Measurements from ENCODE around the gene ATF4.
"Not testable (repeated sequence)": the region's sequence is repeated elsewhere in the genome, so short reads cannot be mapped to it uniquely, and the experiment has no call there.

Gene ATF4

DNA sequence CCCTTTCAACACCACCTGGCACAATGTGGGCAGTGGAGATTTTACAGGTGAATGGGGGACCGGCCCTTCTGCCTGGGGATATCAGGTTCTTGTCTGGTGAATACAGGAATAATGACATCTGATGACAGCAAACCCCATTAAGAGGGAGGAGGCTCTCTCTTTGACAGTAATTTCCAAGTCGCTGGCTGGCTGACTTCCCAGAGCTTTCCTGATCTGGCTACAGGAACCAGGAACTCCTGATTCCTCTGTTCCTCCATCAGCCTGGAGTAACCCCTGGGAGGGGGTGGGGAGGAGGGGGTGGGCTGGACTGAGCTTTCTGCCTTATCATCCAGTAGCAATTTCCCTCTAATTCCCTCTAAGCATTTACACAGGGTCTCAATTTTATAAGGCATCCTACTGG is 22.0 kb upstream of the ATF4 start:
- no peak overlapping the region for H3K9ac ChIP-seq (ENCODE audit: low read depth in 1 of 2, low read length in 2 of 2)
- no peaks in the 10 kb centered on the region for H3K27me3 ChIP-seq (ENCODE audit: control insufficient read depth in 2 of 2, insufficient read depth in 2 of 2, low read length in 2 of 2)
- peaks cover 11 to 16% of the 10 kb centered on the region in 2 donors for H3K4me1 ChIP-seq (ENCODE audit: control insufficient read depth in 2 of 2, insufficient read depth in 2 of 2, low read length in 2 of 2)
- H3K36me3 ChIP-seq (ENCODE audit: control insufficient read depth in 2 of 2, insufficient read depth in 2 of 2, low read length in 2 of 2) = no peaks in the 10 kb centered on the region
- H3K4me3 ChIP-seq (ENCODE audit: low read length in 2 of 2) = no peak overlapping the region
- no peak overlapping the region for H3K27ac ChIP-seq (ENCODE audit: low read depth in 2 of 2, low read length in 2 of 2)
- no peaks in the 10 kb centered on the region for H3K9me3 ChIP-seq (ENCODE audit: control insufficient read depth in 2 of 2, low read length in 2 of 2)

DNA sequence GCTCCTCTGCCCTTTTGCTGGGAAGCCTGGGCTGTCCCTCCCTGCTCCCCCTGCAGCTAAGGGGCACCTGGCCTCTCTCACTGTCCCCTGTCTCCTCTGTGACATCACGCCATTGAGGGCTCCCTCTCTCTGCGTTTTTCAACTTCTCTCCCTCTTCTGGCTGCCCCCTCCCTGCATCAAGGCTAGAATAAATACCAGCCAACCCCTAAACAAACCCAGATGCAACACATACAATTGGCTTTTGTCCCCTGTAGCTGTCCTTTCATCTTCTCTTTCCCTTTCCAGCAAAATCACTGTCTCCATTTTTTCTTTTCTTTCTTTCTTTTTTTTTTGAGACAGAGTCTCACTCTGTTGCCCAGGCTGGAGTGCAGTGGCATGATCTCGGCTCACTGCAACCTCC is 21.6 kb upstream of the ATF4 start:
- Histone ChIP-seq H3K9ac (ENCODE audit: low read depth in 1 of 2, low read length in 2 of 2) (no peak overlapping the region), H3K4me1 (ENCODE audit: control insufficient read depth in 2 of 2, insufficient read depth in 2 of 2, low read length in 2 of 2) (peaks cover 15 to 20% of the 10 kb centered on the region in 2 donors), H3K36me3 (ENCODE audit: control insufficient read depth in 2 of 2, insufficient read depth in 2 of 2, low read length in 2 of 2) (no peaks in the 10 kb centered on the region), H3K9me3 (ENCODE audit: control insufficient read depth in 2 of 2, low read length in 2 of 2) (no peaks in the 10 kb centered on the region), H3K4me3 (ENCODE audit: low read length in 2 of 2) (no peak overlapping the region), H3K27ac (ENCODE audit: low read depth in 2 of 2, low read length in 2 of 2) (no peak overlapping the region), H3K27me3 (ENCODE audit: control insufficient read depth in 2 of 2, insufficient read depth in 2 of 2, low read length in 2 of 2) (no peaks in the 10 kb centered on the region)

DNA sequence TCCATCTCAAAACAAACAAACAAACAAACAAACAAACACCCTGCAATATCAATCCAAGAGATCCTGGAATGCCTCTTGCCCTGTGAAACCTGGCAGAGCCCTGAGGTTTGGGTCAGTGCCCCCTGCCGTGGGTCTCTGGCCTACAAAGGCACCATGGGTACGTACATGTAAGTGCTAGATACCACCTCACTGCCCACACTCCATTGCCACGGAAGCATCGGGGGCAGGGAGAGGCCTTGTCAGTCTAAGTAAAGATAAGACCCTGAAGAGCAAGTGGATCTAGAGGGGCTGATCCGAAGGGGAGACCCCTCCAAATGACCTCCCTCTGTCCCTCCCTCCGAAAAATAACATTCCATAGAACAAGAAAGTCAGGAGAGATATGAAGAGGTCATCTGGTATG is 20.3 kb upstream of the ATF4 start:
- Histone ChIP-seq H3K4me1 (ENCODE audit: control insufficient read depth in 2 of 2, insufficient read depth in 2 of 2, low read length in 2 of 2) (peaks cover 16 to 20% of the 10 kb centered on the region in 2 donors), H3K36me3 (ENCODE audit: control insufficient read depth in 2 of 2, insufficient read depth in 2 of 2, low read length in 2 of 2) (peaks cover 9 to 11% of the 10 kb centered on the region in 2 donors), H3K9me3 (ENCODE audit: control insufficient read depth in 2 of 2, low read length in 2 of 2) (no peaks in the 10 kb centered on the region), H3K27ac (ENCODE audit: low read depth in 2 of 2, low read length in 2 of 2) (no peak overlapping the region), H3K27me3 (ENCODE audit: control insufficient read depth in 2 of 2, insufficient read depth in 2 of 2, low read length in 2 of 2) (no peaks in the 10 kb centered on the region), H3K4me3 (ENCODE audit: low read length in 2 of 2) (no peak overlapping the region), H3K9ac (ENCODE audit: low read depth in 1 of 2, low read length in 2 of 2) (no peak overlapping the region)

DNA sequence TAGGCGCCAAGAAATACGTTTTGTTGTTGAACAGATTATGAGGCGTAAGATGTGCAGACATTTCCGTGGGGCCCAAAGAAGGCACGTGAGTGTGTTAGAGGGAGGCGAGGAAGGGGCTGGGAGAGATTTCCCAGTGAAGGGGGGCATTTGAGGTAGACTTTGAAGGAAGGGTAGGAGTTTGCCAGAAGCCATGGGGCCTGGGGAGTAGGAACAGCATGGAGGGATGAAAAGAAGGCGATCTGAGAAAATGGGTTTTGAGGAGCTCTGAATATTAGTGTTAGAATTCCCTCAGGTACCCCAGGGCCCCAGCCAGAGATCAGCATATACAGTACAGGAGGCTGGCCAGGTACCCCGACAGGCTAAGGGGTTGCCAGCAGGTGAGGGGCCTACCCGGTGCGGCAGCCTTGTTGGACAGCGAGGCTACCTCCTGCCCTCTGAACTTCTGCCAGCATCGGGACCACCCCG is 18.7 kb upstream of the ATF4 start:
- Histone ChIP-seq H3K36me3 (ENCODE audit: control insufficient read depth in 2 of 2, insufficient read depth in 2 of 2, low read length in 2 of 2) (peaks cover 25 to 26% of the 10 kb centered on the region in 2 donors), H3K27ac (ENCODE audit: low read depth in 2 of 2, low read length in 2 of 2) (peak overlapping the region; percentile 72 to 76), H3K4me1 (ENCODE audit: control insufficient read depth in 2 of 2, insufficient read depth in 2 of 2, low read length in 2 of 2) (peaks cover 16 to 18% of the 10 kb centered on the region in 2 donors), H3K4me3 (ENCODE audit: low read length in 2 of 2) (peak overlapping the region; percentile 87 to 90), H3K9ac (ENCODE audit: low read depth in 1 of 2, low read length in 2 of 2) (peak overlapping the region; percentile 68 to 77), H3K9me3 (ENCODE audit: control insufficient read depth in 2 of 2, low read length in 2 of 2) (no peaks in the 10 kb centered on the region), H3K27me3 (ENCODE audit: control insufficient read depth in 2 of 2, insufficient read depth in 2 of 2, low read length in 2 of 2) (no peaks in the 10 kb centered on the region)

DNA sequence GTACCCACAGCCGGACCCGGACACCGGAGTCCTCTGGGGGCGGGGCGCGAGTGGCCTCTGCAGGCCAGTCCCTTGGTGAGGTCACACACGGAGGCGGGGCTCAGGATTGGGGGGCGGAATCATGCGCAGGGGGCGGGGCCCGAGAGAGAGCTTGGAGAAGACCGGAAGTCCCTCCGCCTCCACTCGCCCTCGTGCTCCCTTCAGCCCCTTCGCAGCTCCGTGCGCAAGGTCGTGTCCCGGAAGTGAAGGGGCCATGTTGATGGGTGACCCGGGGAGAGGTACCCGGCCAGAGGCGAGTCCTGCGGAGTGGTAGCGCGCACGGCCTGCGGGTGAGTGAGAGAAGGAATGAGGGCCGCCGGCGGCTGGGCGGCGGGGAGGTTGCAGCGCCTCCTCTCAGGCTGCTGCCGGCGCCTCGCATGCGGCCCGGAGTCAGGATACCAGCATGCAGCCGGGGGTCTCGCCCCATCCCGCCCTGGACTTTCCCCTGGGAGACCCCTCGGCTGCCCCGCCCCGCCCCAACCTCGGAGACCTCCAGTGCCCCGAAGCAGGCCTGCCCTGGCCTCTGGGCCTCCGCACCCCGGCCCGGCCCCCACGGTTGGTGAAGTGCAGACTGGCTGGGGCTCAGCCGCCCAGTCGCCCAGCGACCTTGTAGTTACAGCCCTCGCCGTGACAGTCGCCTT is 18.1 kb upstream of the ATF4 start, which contains the start of gene MIEF1:
MIEF1 (plus strand) TSS at position 182 of the 680 bp plus-strand sequence. CDS start 9,005 bp downstream, outside the sequence.
- H3K36me3 ChIP-seq (ENCODE audit: control insufficient read depth in 2 of 2, insufficient read depth in 2 of 2, low read length in 2 of 2) = peaks cover 29 to 30% of the 10 kb centered on the region in 2 donors

DNA sequence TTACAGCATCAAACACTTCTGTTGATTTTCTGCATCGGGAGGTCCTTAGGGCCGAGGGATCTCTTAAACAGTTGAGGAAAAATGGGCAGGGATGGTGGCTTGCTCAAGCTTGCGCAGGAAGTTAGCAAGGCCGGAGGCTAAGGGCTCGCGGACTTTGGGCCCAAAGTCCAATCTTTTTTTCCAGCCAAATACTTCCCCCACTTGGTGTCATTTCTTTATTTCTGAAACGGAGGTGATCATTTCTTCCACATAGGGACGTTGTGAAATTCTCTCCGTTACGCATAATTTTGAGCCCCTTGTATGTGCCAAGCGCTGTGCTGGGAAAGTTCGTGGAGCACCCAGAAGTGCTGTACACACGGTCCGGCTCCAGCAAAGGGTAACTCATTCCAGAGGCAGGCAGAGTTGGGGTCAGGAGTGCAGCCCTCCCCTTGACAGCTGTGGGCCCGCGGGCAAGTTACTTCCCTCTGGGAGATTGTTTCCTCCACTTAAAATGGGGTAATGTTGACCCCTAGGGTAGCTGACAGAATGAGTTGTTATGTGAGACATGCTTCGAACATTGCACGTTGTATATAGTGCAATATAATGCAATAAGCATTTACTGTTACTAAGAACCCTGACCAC is 17.5 kb upstream of the ATF4 start:
- Histone ChIP-seq H3K27me3 (ENCODE audit: control insufficient read depth in 2 of 2, insufficient read depth in 2 of 2, low read length in 2 of 2) (no peaks in the 10 kb centered on the region), H3K27ac (ENCODE audit: low read depth in 2 of 2, low read length in 2 of 2) (peak overlapping the region; percentile 67 to 77), H3K4me3 (ENCODE audit: low read length in 2 of 2) (peak overlapping the region; percentile 87 to 90), H3K36me3 (ENCODE audit: control insufficient read depth in 2 of 2, insufficient read depth in 2 of 2, low read length in 2 of 2) (peaks cover 29 to 34% of the 10 kb centered on the region in 2 donors), H3K4me1 (ENCODE audit: control insufficient read depth in 2 of 2, insufficient read depth in 2 of 2, low read length in 2 of 2) (peaks cover 16 to 18% of the 10 kb centered on the region in 2 donors), H3K9me3 (ENCODE audit: control insufficient read depth in 2 of 2, low read length in 2 of 2) (no peaks in the 10 kb centered on the region), H3K9ac (ENCODE audit: low read depth in 1 of 2, low read length in 2 of 2) (peak overlapping the region; percentile 77 to 80)

More for the DNA sequence above, 18.1 kb upstream of the ATF4 start, which contains the start of gene MIEF1:
- Histone ChIP-seq H3K9ac (ENCODE audit: low read depth in 1 of 2, low read length in 2 of 2) (peak within 1 kb of the TSS; percentile 77 to 80), H3K4me3 (ENCODE audit: low read length in 2 of 2) (peak within 1 kb of the TSS; percentile 87 to 90), H3K27me3 (ENCODE audit: control insufficient read depth in 2 of 2, insufficient read depth in 2 of 2, low read length in 2 of 2) (no peaks in the 10 kb centered on the region), H3K9me3 (ENCODE audit: control insufficient read depth in 2 of 2, low read length in 2 of 2) (no peaks in the 10 kb centered on the region), H3K4me1 (ENCODE audit: control insufficient read depth in 2 of 2, insufficient read depth in 2 of 2, low read length in 2 of 2) (peaks cover 16 to 18% of the 10 kb centered on the region in 2 donors), H3K27ac (ENCODE audit: low read depth in 2 of 2, low read length in 2 of 2) (peak within 1 kb of the TSS; percentile 72 to 77)

DNA sequence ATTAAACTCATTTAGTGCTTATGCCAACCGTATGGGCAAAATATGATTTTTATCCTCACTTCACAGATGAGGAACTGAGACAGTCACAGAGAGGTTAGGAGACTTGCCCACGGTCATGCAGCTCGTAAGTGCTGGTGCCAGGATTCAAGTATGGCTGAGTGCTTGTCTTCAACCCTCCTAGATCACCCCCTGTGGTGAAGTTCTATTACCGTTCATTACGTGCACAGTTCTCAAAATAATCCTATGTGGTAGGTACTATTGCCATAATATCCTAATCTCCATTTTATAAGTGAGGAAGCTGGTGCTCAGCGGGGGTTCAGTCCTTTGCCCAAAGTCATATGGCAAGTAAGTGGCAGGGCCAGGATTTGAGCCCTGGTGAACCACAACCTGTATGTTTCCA is 16.7 kb upstream of the ATF4 start:
- Histone ChIP-seq H3K4me3 (ENCODE audit: low read length in 2 of 2) (peak overlapping the region; percentile 87 to 90), H3K9me3 (ENCODE audit: control insufficient read depth in 2 of 2, low read length in 2 of 2) (no peaks in the 10 kb centered on the region), H3K9ac (ENCODE audit: low read depth in 1 of 2, low read length in 2 of 2) (peak overlapping the region in 1 of 2 donors; percentile 77), H3K36me3 (ENCODE audit: control insufficient read depth in 2 of 2, insufficient read depth in 2 of 2, low read length in 2 of 2) (peaks cover 34 to 41% of the 10 kb centered on the region in 2 donors), H3K27me3 (ENCODE audit: control insufficient read depth in 2 of 2, insufficient read depth in 2 of 2, low read length in 2 of 2) (no peaks in the 10 kb centered on the region), H3K4me1 (ENCODE audit: control insufficient read depth in 2 of 2, insufficient read depth in 2 of 2, low read length in 2 of 2) (peaks cover 16 to 18% of the 10 kb centered on the region in 2 donors), H3K27ac (ENCODE audit: low read depth in 2 of 2, low read length in 2 of 2) (no peak overlapping the region)

DNA sequence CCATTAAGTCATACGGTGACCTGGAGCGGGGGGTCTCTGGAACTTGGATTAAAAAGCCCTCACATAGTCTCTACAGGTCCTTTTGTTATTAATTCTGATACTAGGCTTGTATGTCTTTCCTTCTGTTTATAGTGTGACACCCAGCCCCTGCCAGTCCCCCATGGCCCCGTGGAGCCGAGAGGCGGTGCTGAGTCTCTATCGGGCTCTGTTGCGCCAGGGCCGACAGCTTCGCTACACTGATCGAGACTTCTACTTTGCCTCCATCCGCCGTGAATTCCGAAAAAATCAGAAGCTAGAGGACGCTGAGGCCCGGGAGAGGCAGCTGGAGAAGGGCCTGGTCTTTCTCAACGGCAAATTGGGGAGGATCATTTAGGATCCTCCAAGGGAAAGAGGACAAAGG is 16.3 kb upstream of the ATF4 start:
- H3K4me1 ChIP-seq (ENCODE audit: control insufficient read depth in 2 of 2, insufficient read depth in 2 of 2, low read length in 2 of 2) = peaks cover 16 to 18% of the 10 kb centered on the region in 2 donors
- no peak overlapping the region for H3K4me3 ChIP-seq (ENCODE audit: low read length in 2 of 2)
- H3K27me3 ChIP-seq (ENCODE audit: control insufficient read depth in 2 of 2, insufficient read depth in 2 of 2, low read length in 2 of 2) = no peaks in the 10 kb centered on the region
- no peaks in the 10 kb centered on the region for H3K9me3 ChIP-seq (ENCODE audit: control insufficient read depth in 2 of 2, low read length in 2 of 2)
- H3K9ac ChIP-seq (ENCODE audit: low read depth in 1 of 2, low read length in 2 of 2) = no peak overlapping the region
- no peak overlapping the region for H3K27ac ChIP-seq (ENCODE audit: low read depth in 2 of 2, low read length in 2 of 2)
- peaks cover 34 to 44% of the 10 kb centered on the region in 2 donors for H3K36me3 ChIP-seq (ENCODE audit: control insufficient read depth in 2 of 2, insufficient read depth in 2 of 2, low read length in 2 of 2)

DNA sequence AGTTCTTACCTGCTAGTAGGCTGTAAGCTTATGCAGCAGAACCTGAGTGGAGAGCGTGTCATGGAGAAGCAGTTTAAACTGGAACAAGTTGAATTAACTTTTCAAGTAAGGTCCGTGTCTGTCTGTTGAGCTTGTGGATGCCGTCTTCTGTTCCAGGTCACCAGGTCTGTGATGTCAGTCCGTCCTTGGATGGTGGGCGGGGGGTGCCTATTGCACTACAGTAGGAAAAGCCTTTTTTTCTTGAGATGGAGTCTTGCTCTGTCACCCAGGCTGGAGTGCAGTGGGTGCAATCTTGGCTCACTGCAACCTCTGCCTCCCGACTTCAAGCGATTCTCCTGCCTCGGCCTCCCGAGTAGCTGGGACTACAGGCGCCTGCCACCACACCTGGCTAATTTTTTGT is 13.3 kb upstream of the ATF4 start:
- peaks cover 56 to 70% of the 10 kb centered on the region in 2 donors for H3K36me3 ChIP-seq (ENCODE audit: control insufficient read depth in 2 of 2, insufficient read depth in 2 of 2, low read length in 2 of 2)
- not testable (repeated sequence) for H3K9me3 ChIP-seq (ENCODE audit: control insufficient read depth in 2 of 2, low read length in 2 of 2); H3K4me3 ChIP-seq (ENCODE audit: low read length in 2 of 2); H3K27me3 ChIP-seq (ENCODE audit: control insufficient read depth in 2 of 2, insufficient read depth in 2 of 2, low read length in 2 of 2); H3K27ac ChIP-seq (ENCODE audit: low read depth in 2 of 2, low read length in 2 of 2); H3K9ac ChIP-seq (ENCODE audit: low read depth in 1 of 2, low read length in 2 of 2)
- H3K4me1 ChIP-seq (ENCODE audit: control insufficient read depth in 2 of 2, insufficient read depth in 2 of 2, low read length in 2 of 2) = peaks cover 10 to 11% of the 10 kb centered on the region in 2 donors

DNA sequence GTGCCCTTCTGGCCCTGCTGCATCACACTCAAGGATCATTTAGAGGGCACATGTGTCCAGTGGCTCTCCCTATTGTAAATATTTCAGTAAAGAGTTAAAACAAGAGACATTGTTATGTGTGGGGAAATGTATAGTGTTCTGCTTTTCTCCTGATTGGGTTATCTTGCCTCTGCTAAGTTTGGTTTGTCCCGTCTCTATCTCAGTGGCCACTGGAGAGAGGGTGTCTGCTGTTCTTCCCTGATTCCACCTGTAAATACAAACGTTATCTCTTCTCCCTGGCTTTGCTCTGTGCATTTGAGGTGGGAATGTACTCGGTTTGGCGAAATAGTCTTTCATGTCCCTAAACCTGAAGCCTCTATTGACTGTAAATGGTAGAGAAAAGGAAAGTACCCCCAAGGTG is 12.0 kb upstream of the ATF4 start:
- H3K9me3 ChIP-seq (ENCODE audit: control insufficient read depth in 2 of 2, low read length in 2 of 2) = no peaks in the 10 kb centered on the region
- H3K27ac ChIP-seq (ENCODE audit: low read depth in 2 of 2, low read length in 2 of 2) = no peak overlapping the region
- peaks cover 5% of the 10 kb centered on the region in 2 donors for H3K4me1 ChIP-seq (ENCODE audit: control insufficient read depth in 2 of 2, insufficient read depth in 2 of 2, low read length in 2 of 2)
- H3K36me3 ChIP-seq (ENCODE audit: control insufficient read depth in 2 of 2, insufficient read depth in 2 of 2, low read length in 2 of 2) = peaks cover 65 to 83% of the 10 kb centered on the region in 2 donors
- H3K27me3 ChIP-seq (ENCODE audit: control insufficient read depth in 2 of 2, insufficient read depth in 2 of 2, low read length in 2 of 2) = no peaks in the 10 kb centered on the region
- H3K4me3 ChIP-seq (ENCODE audit: low read length in 2 of 2) = no peak overlapping the region
- H3K9ac ChIP-seq (ENCODE audit: low read depth in 1 of 2, low read length in 2 of 2) = no peak overlapping the region

All from mucosa of rectum (tissue), 2 donors.